Peyer's patch (tissue), 4 donors: ENCODE results near the gene MAP2K7. TPM values are rescaled to one million over a fixed set of nuclear protein-coding genes. Genes with fewer than 3 reads are reported as not detected.
A peak's percentile ranks its signal among the peaks of the same experiment; 100 is the strongest.

ENCODE experiments used
- DNase-seq, 3 donors: peaks; one replicate each; pipeline ENCODE4 v3.0.0-alpha.2; 2017 to 2019
- H3K27ac ChIP-seq, 4 donors: fragments of 200-600 bp; sonication (generic); one replicate each; pipeline ENCODE4 v1.5.1; 2016 to 2019
- H3K27me3 ChIP-seq, 2 donors: fragments of 200-600 bp; sonication (generic); one replicate each; pipeline ENCODE4 v1.5.1; 2019
- H3K36me3 ChIP-seq, 3 donors: fragments of 200-600 bp; sonication (generic); one replicate each; pipeline ENCODE4 v1.5.1; 2016 to 2019
- H3K4me1 ChIP-seq, 4 donors: fragments of 200-600 bp; sonication (generic); one replicate each; pipeline ENCODE4 v1.5.1; 2016 to 2019
- H3K4me3 ChIP-seq, 4 donors: fragments of 200-600 bp; sonication (generic); 1 replicate in 3 of 4; 2 replicates in 1 of 4; pipeline ENCODE4 v1.5.1; 2016 to 2019; ENCODE audit warnings: mild to moderate bottlenecking in 1 of 4
- H3K9me3 ChIP-seq, 4 donors: fragments of 200-600 bp; sonication (generic); one replicate each; pipeline ENCODE4 v1.5.1; 2016 to 2019; ENCODE audit warnings: mild to moderate bottlenecking in 1 of 4
- CTCF ChIP-seq, 6 experiments: fragments of 450-650 bp in 4 of 6; fragments of 200-600 bp in 2 of 6; sonication (generic) in 1 of 6; IDR thresholded peaks; one replicate each; pipeline ENCODE4 v1.5.1; 2017 to 2019; ENCODE audit warnings: antibody characterized with exemption in 6 of 6, mild to moderate bottlenecking in 3 of 6, moderate library complexity in 1 of 6
- POLR2A ChIP-seq, 2 donors: fragments of 450-650 bp; IDR thresholded peaks; one replicate each; pipeline ENCODE4 v1.5.1; 2017; ENCODE audit warnings: antibody characterized with exemption in 2 of 2, mild to moderate bottlenecking in 2 of 2, moderate library complexity in 2 of 2
- total RNA-seq, 4 donors: library from RNA; depleted of rRNA; stranded (reverse); fragments of >200 nt; gene quantifications; one replicate each; pipeline ENCODE4 v1.1.0, GENCODE V29; 2016

The MAP2K7 gene
- total RNA-seq, 4 donors from 2014 or later: 16.6 to 39.3 (median 35.0) TPM

- no peak overlapping the region for H3K27ac ChIP-seq
- no peak overlapping the region for H3K4me3 ChIP-seq
- peak in 1 of 3 donors; percentile 39 for DNase-seq
- H3K27me3 ChIP-seq: no peaks in the 10 kb centered on the region
- no peak for TF ChIP-seq CTCF (IDR thresholded peaks at IDR 0.05)
- no peak for TF ChIP-seq POLR2A (IDR thresholded peaks at IDR 0.05)
- H3K36me3 ChIP-seq: peaks cover 0 to 65% (median 0%) of the 10 kb centered on the region in 3 donors
- H3K4me1 ChIP-seq: peaks cover 3 to 21% (median 11%) of the 10 kb centered on the region in 4 donors
- no peaks in the 10 kb centered on the region for H3K9me3 ChIP-seq
Measured at GRCh38 chr19:7908742-7909461, 5.2 kb downstream of the MAP2K7 start.

- peaks cover 3 to 18% (median 7%) of the 10 kb centered on the region in 4 donors for H3K4me1 ChIP-seq
- DNase-seq: peak in 1 of 3 donors; percentile 42
- H3K4me3 ChIP-seq: no peak overlapping the region
- TF ChIP-seq CTCF (IDR thresholded peaks at IDR 0.05): no peak
- no peak for TF ChIP-seq POLR2A (IDR thresholded peaks at IDR 0.05)
- no peak overlapping the region for H3K27ac ChIP-seq
- peaks cover 0 to 65% (median 0%) of the 10 kb centered on the region in 3 donors for H3K36me3 ChIP-seq
- H3K9me3 ChIP-seq: no peaks in the 10 kb centered on the region
- H3K27me3 ChIP-seq: no peaks in the 10 kb centered on the region
Measured at GRCh38 chr19:7909471-7910067, 5.9 kb downstream of the MAP2K7 start.

- H3K4me3 ChIP-seq: no peak overlapping the region
- peak in 1 of 3 donors; percentile 43 for DNase-seq
- peaks cover 0 to 63% (median 0%) of the 10 kb centered on the region in 3 donors for H3K36me3 ChIP-seq
- H3K4me1 ChIP-seq: peaks cover 0 to 12% (median 0%) of the 10 kb centered on the region in 4 donors
- TF ChIP-seq POLR2A (IDR thresholded peaks at IDR 0.05) (no peak), CTCF (IDR thresholded peaks at IDR 0.05) (no peak)
- H3K27me3 ChIP-seq: peaks cover 0 to 9% of the 10 kb centered on the region in 2 donors
- no peak overlapping the region for H3K27ac ChIP-seq
- H3K9me3 ChIP-seq: no peaks in the 10 kb centered on the region
Measured at GRCh38 chr19:7910321-7911161, 6.9 kb downstream of the MAP2K7 start.

- peaks cover 0 to 19% of the 10 kb centered on the region in 2 donors for H3K27me3 ChIP-seq
- peaks cover 0 to 14% (median 5%) of the 10 kb centered on the region in 4 donors for H3K4me1 ChIP-seq
- no peak overlapping the region for H3K27ac ChIP-seq
- DNase-seq: peak in 1 of 3 donors; percentile 40
- no peaks in the 10 kb centered on the region for H3K9me3 ChIP-seq
- no peak overlapping the region for H3K4me3 ChIP-seq
- TF ChIP-seq CTCF (IDR thresholded peaks at IDR 0.05): no peak
- no peak for TF ChIP-seq POLR2A (IDR thresholded peaks at IDR 0.05)
- peaks cover 0 to 52% (median 0%) of the 10 kb centered on the region in 3 donors for H3K36me3 ChIP-seq
Measured at GRCh38 chr19:7911508-7912143, 7.9 kb downstream of the MAP2K7 start.

GRCh38 chr19:7912144-7912696 is 8.5 kb downstream of the MAP2K7 start:
- DNase-seq: peak in 1 of 3 donors; percentile 46
- no peak for TF ChIP-seq CTCF (IDR thresholded peaks at IDR 0.05)
- no peak for TF ChIP-seq POLR2A (IDR thresholded peaks at IDR 0.05)
- H3K4me1 ChIP-seq: peaks cover 0 to 20% (median 9%) of the 10 kb centered on the region in 4 donors
- no peak overlapping the region for H3K27ac ChIP-seq
- H3K27me3 ChIP-seq: peaks cover 0 to 25% of the 10 kb centered on the region in 2 donors
- H3K36me3 ChIP-seq: peaks cover 0 to 49% (median 0%) of the 10 kb centered on the region in 3 donors
- H3K9me3 ChIP-seq: no peaks in the 10 kb centered on the region
- no peak overlapping the region for H3K4me3 ChIP-seq
